Measurements from ENCODE around the gene QPRT.

QPRT gene

DNA sequence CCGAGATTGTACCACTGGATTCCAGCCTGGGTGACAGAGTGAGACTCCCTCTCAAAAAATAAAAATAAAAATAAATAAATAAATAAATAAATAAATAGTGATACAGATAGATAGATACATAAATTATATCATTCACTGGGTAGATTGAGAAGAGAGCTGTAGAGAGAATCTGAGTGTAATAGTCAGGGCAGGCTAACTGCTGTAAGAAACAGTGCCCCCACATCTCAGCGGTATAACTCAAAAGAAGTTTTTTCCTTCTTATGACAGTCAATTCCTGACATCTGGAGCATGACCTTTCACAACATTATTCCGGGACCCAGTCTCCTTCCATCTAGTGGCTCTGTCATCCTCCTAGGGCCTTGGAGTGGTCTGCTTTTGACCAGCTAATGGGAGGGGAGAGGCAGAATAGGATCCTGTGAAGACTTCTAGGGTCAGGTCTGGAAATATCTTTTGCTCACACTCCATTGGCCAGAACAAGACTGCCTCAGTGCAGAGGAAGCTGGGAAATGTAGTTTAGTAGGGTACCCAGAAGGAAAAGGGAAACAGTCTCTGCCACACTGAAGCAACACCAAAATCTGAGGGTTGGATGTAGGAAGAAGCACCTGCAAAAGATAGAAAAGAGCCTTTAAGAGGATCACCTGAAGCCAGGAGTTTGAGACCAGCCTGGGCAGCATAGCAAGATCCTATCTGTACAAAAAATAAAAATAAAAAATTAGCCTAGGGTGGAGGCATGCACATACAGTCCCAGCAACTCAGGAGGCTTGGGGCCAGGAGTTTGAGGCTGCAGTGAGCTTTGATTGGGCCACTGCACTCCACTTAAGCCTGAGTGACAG, 3.0 kb upstream of the QPRT start (continued):
- TF ChIP-seq ZNF362 (tag by site-specific recombination; IDR thresholded peaks at IDR 0.05) = no peak
- TF ChIP-seq, protein P1, sequence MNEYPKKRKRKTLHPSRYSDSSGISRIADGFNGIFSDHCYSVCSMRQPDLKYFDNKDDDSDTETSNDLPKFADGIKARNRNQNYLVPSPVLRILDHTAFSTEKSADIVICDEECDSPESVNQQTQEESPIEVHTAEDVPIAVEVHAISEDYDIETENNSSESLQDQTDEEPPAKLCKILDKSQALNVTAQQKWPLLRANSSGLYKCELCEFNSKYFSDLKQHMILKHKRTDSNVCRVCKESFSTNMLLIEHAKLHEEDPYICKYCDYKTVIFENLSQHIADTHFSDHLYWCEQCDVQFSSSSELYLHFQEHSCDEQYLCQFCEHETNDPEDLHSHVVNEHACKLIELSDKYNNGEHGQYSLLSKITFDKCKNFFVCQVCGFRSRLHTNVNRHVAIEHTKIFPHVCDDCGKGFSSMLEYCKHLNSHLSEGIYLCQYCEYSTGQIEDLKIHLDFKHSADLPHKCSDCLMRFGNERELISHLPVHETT (tag by site-specific recombination; IDR thresholded peaks at IDR 0.05) = no peak
- no peak for TF ChIP-seq KLF10 (tag by site-specific recombination; IDR thresholded peaks at IDR 0.05)
- no peak for TF ChIP-seq ZNF155 (tag by site-specific recombination; IDR thresholded peaks at IDR 0.05)
- TF ChIP-seq, protein P2, sequence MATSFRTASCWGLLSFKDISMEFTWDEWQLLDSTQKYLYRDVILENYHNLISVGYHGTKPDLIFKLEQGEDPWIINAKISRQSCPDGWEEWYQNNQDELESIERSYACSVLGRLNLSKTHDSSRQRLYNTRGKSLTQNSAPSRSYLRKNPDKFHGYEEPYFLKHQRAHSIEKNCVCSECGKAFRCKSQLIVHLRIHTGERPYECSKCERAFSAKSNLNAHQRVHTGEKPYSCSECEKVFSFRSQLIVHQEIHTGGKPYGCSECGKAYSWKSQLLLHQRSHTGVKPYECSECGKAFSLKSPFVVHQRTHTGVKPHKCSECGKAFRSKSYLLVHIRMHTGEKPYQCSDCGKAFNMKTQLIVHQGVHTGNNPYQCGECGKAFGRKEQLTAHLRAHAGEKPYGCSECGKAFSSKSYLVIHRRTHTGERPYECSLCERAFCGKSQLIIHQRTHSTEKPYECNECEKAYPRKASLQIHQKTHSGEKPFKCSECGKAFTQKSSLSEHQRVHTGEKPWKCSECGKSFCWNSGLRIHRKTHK (tag by site-specific recombination; IDR thresholded peaks at IDR 0.05) = no peak
- no peak for TF ChIP-seq ZNF138 (tag by site-specific recombination; IDR thresholded peaks at IDR 0.05; ENCODE audit: borderline replicate concordance)
- peak; percentile 66; the same call in 1 of the 2 replicates for TF ChIP-seq ZBTB20 (tag by site-specific recombination; IDR thresholded peaks at IDR 0.05)
- TF ChIP-seq ZNF292 (tag by site-specific recombination; IDR thresholded peaks at IDR 0.05; ENCODE audit: borderline replicate concordance, low read depth) = no peak
- TF ChIP-seq ZNF211 (tag by site-specific recombination; IDR thresholded peaks at IDR 0.05; ENCODE audit: low read depth) = no peak
- no peak for TF ChIP-seq ZBTB8A (tag by site-specific recombination; IDR thresholded peaks at IDR 0.05)

- Histone ChIP-seq H3K27ac (ENCODE audit: extremely low read depth, low read depth, low read length) (no peak overlapping the region), H3K36me3 (ENCODE audit: control insufficient read depth in 2 of 2, insufficient read depth in 1 of 2, low read length in 2 of 2) (no peaks in the 10 kb centered on the region; a peak in 1 of 3 replicates), H3K9me3 (ENCODE audit: control insufficient read depth, insufficient read depth, low read depth, low read length) (no peaks in the 10 kb centered on the region), H3K4me1 (ENCODE audit: control insufficient read depth, insufficient read depth, low read length) (peaks cover 3% of the 10 kb centered on the region; the same call in 1 of the 2 replicates), H3K4me3 (ENCODE audit: low read depth, low read length) (no peak overlapping the region)
- POLR2A ChIA-PET = interaction anchor here (0.6 to 0.7 kb wide), 2 partner anchors 101 to 284 kb away, joined by 3 read pairs; no protein-coding TSS in a partner anchor
- no peak for TF ChIP-seq ZBTB11 (tag by site-specific recombination; conservative IDR thresholded peaks at IDR 0.05; ENCODE audit: low read depth)
- CTCF ChIA-PET = interaction anchor here (0.6 to 1.3 kb wide), 5 partner anchors 10 to 239 kb away, joined by 3 to 5 read pairs (median 4); no protein-coding TSS in a partner anchor
These were observed 1.8 kb upstream of the QPRT start for GRCh38 chr16:29676989-29677785.

- no peaks in the 10 kb centered on the region for H3K9me3 ChIP-seq (ENCODE audit: control insufficient read depth, insufficient read depth, low read depth, low read length)
- no peak overlapping the region for H3K4me3 ChIP-seq (ENCODE audit: low read depth, low read length)
- ChIA-PET CTCF (interaction anchor here (1.9 kb wide), 1 partner anchor 11 kb away, joined by 10 read pairs; no protein-coding TSS in a partner anchor), POLR2A (no interaction called here)
- H3K36me3 ChIP-seq (ENCODE audit: control insufficient read depth in 2 of 2, insufficient read depth in 1 of 2, low read length in 2 of 2) = peaks cover 0 to 4% of the 10 kb centered on the region in 2 experiments; a peak in 2 of 3 replicates
- H3K27ac ChIP-seq (ENCODE audit: extremely low read depth, low read depth, low read length) = no peak overlapping the region
- peaks cover 3% of the 10 kb centered on the region; the same call in 1 of the 2 replicates for H3K4me1 ChIP-seq (ENCODE audit: control insufficient read depth, insufficient read depth, low read length)
- TF ChIP-seq ZNF501 (tag by site-specific recombination; IDR thresholded peaks at IDR 0.05) (no peak), TRIM28 (IDR thresholded peaks at IDR 0.05; ENCODE audit: borderline replicate concordance, low read length) (no peak), ZNF768 (tag by site-specific recombination; IDR thresholded peaks at IDR 0.05) (no peak), ZFP37 (tag by site-specific recombination; IDR thresholded peaks at IDR 0.05) (no peak), IKZF3 (tag by site-specific recombination; IDR thresholded peaks at IDR 0.05) (no peak)
- TF ChIP-seq, protein P3, sequence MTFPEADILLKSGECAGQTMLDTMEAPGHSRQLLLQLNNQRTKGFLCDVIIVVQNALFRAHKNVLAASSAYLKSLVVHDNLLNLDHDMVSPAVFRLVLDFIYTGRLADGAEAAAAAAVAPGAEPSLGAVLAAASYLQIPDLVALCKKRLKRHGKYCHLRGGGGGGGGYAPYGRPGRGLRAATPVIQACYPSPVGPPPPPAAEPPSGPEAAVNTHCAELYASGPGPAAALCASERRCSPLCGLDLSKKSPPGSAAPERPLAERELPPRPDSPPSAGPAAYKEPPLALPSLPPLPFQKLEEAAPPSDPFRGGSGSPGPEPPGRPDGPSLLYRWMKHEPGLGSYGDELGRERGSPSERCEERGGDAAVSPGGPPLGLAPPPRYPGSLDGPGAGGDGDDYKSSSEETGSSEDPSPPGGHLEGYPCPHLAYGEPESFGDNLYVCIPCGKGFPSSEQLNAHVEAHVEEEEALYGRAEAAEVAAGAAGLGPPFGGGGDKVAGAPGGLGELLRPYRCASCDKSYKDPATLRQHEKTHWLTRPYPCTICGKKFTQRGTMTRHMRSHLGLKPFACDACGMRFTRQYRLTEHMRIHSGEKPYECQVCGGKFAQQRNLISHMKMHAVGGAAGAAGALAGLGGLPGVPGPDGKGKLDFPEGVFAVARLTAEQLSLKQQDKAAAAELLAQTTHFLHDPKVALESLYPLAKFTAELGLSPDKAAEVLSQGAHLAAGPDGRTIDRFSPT (tag by site-specific recombination; IDR thresholded peaks at IDR 0.05) = no peak
These were observed 1.2 kb downstream of the QPRT start for GRCh38 chr16:29680180-29680598.
